GM21737 (cell line): ENCODE measurements around the gene SUGCT.

ENCODE experiments used
- ATAC-seq: cut with Tn5 transposase; IDR thresholded peaks from one replicate; pipeline ENCODE4 v1.9.1; 2021; ENCODE audit warnings: mild to moderate bottlenecking, moderate library complexity; ENCODE audit not compliant: unreplicated experiment

Gene SUGCT

GRCh38 chr7:40799493-40800403 is 664.9 kb downstream of the SUGCT start:
- ATAC-seq: no peak

GRCh38 chr7:40800771-40801170 is 666.0 kb downstream of the SUGCT start:
- no peak for ATAC-seq

GRCh38 chr7:40802497-40802896 is 667.7 kb downstream of the SUGCT start:
- ATAC-seq: no peak

GRCh38 chr7:40804477-40805215 is 669.8 kb downstream of the SUGCT start:
- no peak for ATAC-seq

GRCh38 chr7:40805361-40805760 is 670.6 kb downstream of the SUGCT start:
- no peak for ATAC-seq

- no peak for ATAC-seq
Observed at GRCh38 chr7:40808378-40808942, 673.7 kb downstream of the SUGCT start.

GRCh38 chr7:40810274-40810673 is 675.5 kb downstream of the SUGCT start:
- no peak for ATAC-seq

- no peak for ATAC-seq
Observed at GRCh38 chr7:40811666-40812065, 676.9 kb downstream of the SUGCT start.

- ATAC-seq: no peak
Observed at GRCh38 chr7:40815022-40815421, 680.2 kb downstream of the SUGCT start.

- ATAC-seq: no peak
Observed at GRCh38 chr7:40815512-40815911, 680.7 kb downstream of the SUGCT start.

- ATAC-seq: no peak
Observed at GRCh38 chr7:40822861-40823260, 688.1 kb downstream of the SUGCT start.

- ATAC-seq: no peak
Observed at GRCh38 chr7:40824461-40824860, 689.7 kb downstream of the SUGCT start.

- no peak for ATAC-seq
Observed at GRCh38 chr7:40826411-40827221, 691.8 kb downstream of the SUGCT start.

GRCh38 chr7:40827222-40828085 is 692.6 kb downstream of the SUGCT start:
- no peak for ATAC-seq

GRCh38 chr7:40828686-40829600 is 694.1 kb downstream of the SUGCT start:
- ATAC-seq: no peak

GRCh38 chr7:40833191-40833887 is 698.5 kb downstream of the SUGCT start:
- ATAC-seq: no peak

GRCh38 chr7:40833888-40834234 is 699.1 kb downstream of the SUGCT start:
- no peak for ATAC-seq

- ATAC-seq: no peak
Observed at GRCh38 chr7:40836218-40836617, 701.4 kb downstream of the SUGCT start.
